Astrocyte (in vitro differentiated cells and primary cell): ENCODE results near the gene LAMA5. TPM values are rescaled to one million over a fixed set of nuclear protein-coding genes. Genes with fewer than 3 reads are reported as not detected.

ENCODE experiments used
- DNase-seq: peaks from one replicate; pipeline ENCODE4 v3.0.0-alpha.2; 2010; ENCODE audit warnings: low read depth
- FAIRE-seq: peaks from 2 replicates; lab custom pipeline; 2011; peaks lifted over from hg19 to GRCh38; lab: Jason Lieb, UNC
- H2AFZ ChIP-seq: 2 replicates; pipeline ENCODE4 v1.6.0; 2012; ENCODE audit warnings: low read depth, low read length, inconsistent platforms
- H3K27ac ChIP-seq: 2 replicates; pipeline ENCODE4 v1.5.1; 2011; ENCODE audit warnings: low read depth, low read length, inconsistent platforms
- H3K27me3 ChIP-seq: 2 replicates; pipeline ENCODE4 v1.6.0; 2011; ENCODE audit warnings: low read length, inconsistent platforms; ENCODE audit not compliant: insufficient read depth
- H3K36me3 ChIP-seq: 2 replicates; pipeline ENCODE4 v1.5.1; 2011; ENCODE audit warnings: low read length, inconsistent platforms; ENCODE audit not compliant: insufficient read depth
- H3K4me1 ChIP-seq: 2 replicates; pipeline ENCODE4 v1.5.1; 2011; ENCODE audit warnings: low read length, inconsistent platforms; ENCODE audit not compliant: insufficient read depth
- H3K4me2 ChIP-seq: 2 replicates; pipeline ENCODE4 v1.6.0; 2012; ENCODE audit warnings: low read length, inconsistent platforms
- H3K4me3 ChIP-seq: 2 replicates; pipeline ENCODE4 v1.5.1; 2011; ENCODE audit warnings: low read depth, mild to moderate bottlenecking, low read length, inconsistent platforms; ENCODE audit not compliant: insufficient read depth
- H3K79me2 ChIP-seq: 2 replicates; pipeline ENCODE4 v1.6.0; 2012; ENCODE audit warnings: mild to moderate bottlenecking, low read length, inconsistent platforms; ENCODE audit not compliant: insufficient read depth
- H3K9ac ChIP-seq: 2 replicates; pipeline ENCODE4 v1.6.0; 2012; ENCODE audit warnings: mild to moderate bottlenecking, low read length, inconsistent platforms
- H3K9me3 ChIP-seq: 2 replicates; pipeline ENCODE4 v1.5.1; 2012; ENCODE audit warnings: low read depth, mild to moderate bottlenecking, low read length, inconsistent platforms; ENCODE audit not compliant: insufficient read depth
- H4K20me1 ChIP-seq: 2 replicates; pipeline ENCODE4 v1.6.0; 2012; ENCODE audit warnings: low read length, inconsistent platforms; ENCODE audit not compliant: insufficient read depth
- H3K27ac Mint-ChIP-seq: one replicate; pipeline ENCODE4 v1.8.0; 2021; ENCODE audit warnings: mild to moderate bottlenecking, mixed read lengths; ENCODE audit not compliant: unreplicated experiment
- H3K27me3 Mint-ChIP-seq: one replicate; pipeline ENCODE4 v1.8.0; 2021; ENCODE audit warnings: low read depth, mixed read lengths; ENCODE audit not compliant: unreplicated experiment
- H3K36me3 Mint-ChIP-seq: one replicate; pipeline ENCODE4 v1.8.0; 2021; ENCODE audit warnings: low read depth, mixed read lengths; ENCODE audit not compliant: unreplicated experiment
- H3K4me1 Mint-ChIP-seq: one replicate; pipeline ENCODE4 v1.8.0; 2021; ENCODE audit warnings: low read depth, mixed read lengths; ENCODE audit not compliant: unreplicated experiment
- H3K4me3 Mint-ChIP-seq: one replicate; pipeline ENCODE4 v1.8.0; 2021; ENCODE audit warnings: mild to moderate bottlenecking, moderate library complexity, mixed read lengths; ENCODE audit not compliant: unreplicated experiment
- H3K9me3 Mint-ChIP-seq: one replicate; pipeline ENCODE4 v1.8.0; 2021; ENCODE audit warnings: mild to moderate bottlenecking, mixed read lengths; ENCODE audit not compliant: unreplicated experiment
- EZH2 ChIP-seq: IDR thresholded peaks from 2 replicates; pipeline ENCODE4 v1.6.1; 2012; ENCODE audit warnings: mild to moderate bottlenecking, low read length, inconsistent platforms; ENCODE audit not compliant: insufficient read depth
- total RNA-seq: library from RNA; stranded (reverse); gene quantifications from 2 replicates; pipeline ENCODE4 v1.2.1, GENCODE V29; 2021
- TF ChIP-seq, protein P1 (sequence below): IDR thresholded peaks from 2 replicates; pipeline ENCODE4 v1.5.1; 2011; ENCODE audit warnings: low read depth, mild to moderate bottlenecking, inconsistent platforms, low read length, moderate library complexity; ENCODE audit not compliant: insufficient read depth

LAMA5 gene
- total RNA-seq, 1 donor from 2014 or later, result 350 TPM

DNA sequence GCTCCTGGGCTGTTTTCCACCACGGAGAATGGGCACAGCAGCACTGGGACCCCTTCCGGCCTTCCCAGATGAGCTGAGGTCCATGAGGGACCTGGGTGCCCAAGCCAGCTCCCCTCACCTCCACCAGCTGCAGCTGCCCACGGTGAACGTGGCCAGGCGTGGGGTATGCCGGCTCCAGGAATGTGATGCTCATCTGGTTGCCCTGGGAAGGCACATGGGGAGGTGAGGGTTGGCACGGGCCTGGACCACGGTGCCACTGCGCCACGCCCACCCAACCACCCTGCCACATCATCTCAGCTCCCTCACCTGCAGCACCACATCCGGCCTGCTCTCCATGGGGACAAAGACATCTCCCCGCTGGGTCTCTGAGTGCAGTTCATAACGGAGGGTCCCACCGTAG, 40.6 kb downstream of the LAMA5 start:
- no peaks in the 10 kb centered on the region for H3K4me1 ChIP-seq
- no peaks in the 10 kb centered on the region for H3K36me3 ChIP-seq
- H3K27ac ChIP-seq, result no peak overlapping the region
- no peak for DNase-seq
- TF ChIP-seq, protein P1, sequence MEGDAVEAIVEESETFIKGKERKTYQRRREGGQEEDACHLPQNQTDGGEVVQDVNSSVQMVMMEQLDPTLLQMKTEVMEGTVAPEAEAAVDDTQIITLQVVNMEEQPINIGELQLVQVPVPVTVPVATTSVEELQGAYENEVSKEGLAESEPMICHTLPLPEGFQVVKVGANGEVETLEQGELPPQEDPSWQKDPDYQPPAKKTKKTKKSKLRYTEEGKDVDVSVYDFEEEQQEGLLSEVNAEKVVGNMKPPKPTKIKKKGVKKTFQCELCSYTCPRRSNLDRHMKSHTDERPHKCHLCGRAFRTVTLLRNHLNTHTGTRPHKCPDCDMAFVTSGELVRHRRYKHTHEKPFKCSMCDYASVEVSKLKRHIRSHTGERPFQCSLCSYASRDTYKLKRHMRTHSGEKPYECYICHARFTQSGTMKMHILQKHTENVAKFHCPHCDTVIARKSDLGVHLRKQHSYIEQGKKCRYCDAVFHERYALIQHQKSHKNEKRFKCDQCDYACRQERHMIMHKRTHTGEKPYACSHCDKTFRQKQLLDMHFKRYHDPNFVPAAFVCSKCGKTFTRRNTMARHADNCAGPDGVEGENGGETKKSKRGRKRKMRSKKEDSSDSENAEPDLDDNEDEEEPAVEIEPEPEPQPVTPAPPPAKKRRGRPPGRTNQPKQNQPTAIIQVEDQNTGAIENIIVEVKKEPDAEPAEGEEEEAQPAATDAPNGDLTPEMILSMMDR, result no peak
- TF ChIP-seq EZH2, result no peak
- H3K4me3 ChIP-seq, result no peak overlapping the region
- H3K36me3 Mint-ChIP-seq, result peaks cover 6% of the 10 kb centered on the region
- no peaks in the 10 kb centered on the region for H3K4me1 Mint-ChIP-seq
- no peak overlapping the region for H3K9ac ChIP-seq
- no peaks in the 10 kb centered on the region for H3K27me3 Mint-ChIP-seq
- FAIRE-seq, result no peak
- H3K27ac Mint-ChIP-seq, result no peak overlapping the region
- no peak overlapping the region for H3K4me2 ChIP-seq
- no peaks in the 10 kb centered on the region for H3K79me2 ChIP-seq
- no peak overlapping the region for H2AFZ ChIP-seq
- H3K9me3 ChIP-seq, result no peaks in the 10 kb centered on the region
- no peaks in the 10 kb centered on the region for H3K9me3 Mint-ChIP-seq
- H3K4me3 Mint-ChIP-seq, result no peak overlapping the region
- no peaks in the 10 kb centered on the region for H3K27me3 ChIP-seq
- H4K20me1 ChIP-seq, result no peaks in the 10 kb centered on the region

DNA sequence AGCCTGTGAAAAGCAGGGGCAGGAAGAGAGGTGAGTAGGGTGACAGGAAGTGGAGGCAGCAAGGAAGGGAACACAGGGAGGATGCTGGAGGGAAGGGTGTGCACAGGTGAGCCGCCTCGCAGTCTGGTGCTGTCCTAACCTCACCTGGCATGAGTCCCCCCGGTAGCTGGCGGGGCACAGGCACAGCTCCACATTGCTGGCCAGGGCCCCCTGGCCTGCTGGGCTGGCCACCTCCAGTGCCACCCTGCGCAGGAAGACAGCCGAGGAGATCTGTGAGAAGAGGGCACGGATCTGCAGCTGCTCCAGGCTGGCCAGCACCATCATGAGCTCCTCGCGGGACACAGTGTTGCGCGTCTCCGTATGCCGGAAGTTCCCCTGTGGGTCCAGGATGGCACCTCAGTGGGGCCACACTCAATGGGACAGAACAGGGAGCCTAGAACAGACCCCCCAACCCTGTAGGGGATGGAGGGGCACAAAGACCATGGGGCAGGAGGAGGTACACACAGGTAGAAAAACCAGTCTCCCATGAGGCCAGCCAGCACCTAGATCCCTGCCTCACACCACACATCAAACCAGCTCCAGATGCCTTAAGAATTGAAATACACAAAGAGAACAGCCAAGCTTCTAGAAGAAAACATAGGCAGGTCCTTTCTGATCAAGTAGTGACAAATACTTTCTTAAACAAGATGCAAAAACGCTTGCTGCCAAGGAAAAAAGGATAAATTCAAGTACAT, 41.8 kb downstream of the LAMA5 start:
- TF ChIP-seq EZH2, result no peak
- TF ChIP-seq, protein P1, result no peak
- Mint-ChIP-seq H3K27ac (no peak overlapping the region), H3K9me3 (no peaks in the 10 kb centered on the region), H3K27me3 (no peaks in the 10 kb centered on the region), H3K4me3 (no peak overlapping the region), H3K4me1 (no peaks in the 10 kb centered on the region), H3K36me3 (peaks cover 6% of the 10 kb centered on the region)
- Histone ChIP-seq H3K4me3 (no peak overlapping the region), H4K20me1 (no peaks in the 10 kb centered on the region), H3K9me3 (no peaks in the 10 kb centered on the region), H3K36me3 (no peaks in the 10 kb centered on the region), H3K27me3 (no peaks in the 10 kb centered on the region), H3K4me2 (no peak overlapping the region), H3K27ac (no peak overlapping the region), H3K9ac (no peak overlapping the region), H3K4me1 (no peaks in the 10 kb centered on the region), H3K79me2 (no peaks in the 10 kb centered on the region), H2AFZ (no peak overlapping the region)
- DNase-seq (no peak), FAIRE-seq (no peak)
